Right lung (tissue), 5 donors: Measurements from ENCODE around the gene EXOC4. TPM values are rescaled to one million over a fixed set of nuclear protein-coding genes. Genes with fewer than 3 reads are reported as not detected.

Experiments
- DNase-seq, 2 donors: peaks; one replicate each; pipeline ENCODE4 v3.0.0-alpha.2; 2013
- polyA plus RNA-seq, 5 donors: library from polyadenylated mRNA; unstranded; fragments of 120-200 nt; gene quantifications; one replicate each; pipeline versions ENCODE4 v1.2.1 to v1.2.3, GENCODE V29; 2013; ENCODE audit warnings: inconsistent platforms in 1 of 5, low replicate concordance in 1 of 5; ENCODE audit not compliant: insufficient read length in 5 of 5, insufficient read depth in 1 of 5

The EXOC4 gene
- polyA plus RNA-seq, 5 donors = 44.0 to 67.8 (median 61.9) TPM

DNA sequence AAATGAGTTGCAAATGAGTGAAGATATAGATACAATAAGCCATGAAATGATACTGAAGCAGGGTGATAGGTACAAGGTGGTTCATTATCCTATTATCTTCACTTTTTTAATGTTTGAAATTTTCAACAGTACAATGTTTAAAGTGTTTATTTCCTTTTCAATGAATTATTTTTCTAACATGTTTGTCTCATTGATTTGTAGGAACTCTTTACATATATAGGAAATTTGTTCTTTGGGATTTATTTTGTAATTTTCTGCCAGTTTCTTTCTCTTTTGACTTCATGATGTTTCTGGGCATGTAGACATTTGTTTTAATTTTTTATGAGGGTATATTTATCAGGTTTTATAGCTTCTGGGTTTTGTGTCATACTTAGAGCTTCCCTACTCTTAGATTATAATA lies 108.9 kb downstream of the EXOC4 start:
- DNase-seq = no peak

DNA sequence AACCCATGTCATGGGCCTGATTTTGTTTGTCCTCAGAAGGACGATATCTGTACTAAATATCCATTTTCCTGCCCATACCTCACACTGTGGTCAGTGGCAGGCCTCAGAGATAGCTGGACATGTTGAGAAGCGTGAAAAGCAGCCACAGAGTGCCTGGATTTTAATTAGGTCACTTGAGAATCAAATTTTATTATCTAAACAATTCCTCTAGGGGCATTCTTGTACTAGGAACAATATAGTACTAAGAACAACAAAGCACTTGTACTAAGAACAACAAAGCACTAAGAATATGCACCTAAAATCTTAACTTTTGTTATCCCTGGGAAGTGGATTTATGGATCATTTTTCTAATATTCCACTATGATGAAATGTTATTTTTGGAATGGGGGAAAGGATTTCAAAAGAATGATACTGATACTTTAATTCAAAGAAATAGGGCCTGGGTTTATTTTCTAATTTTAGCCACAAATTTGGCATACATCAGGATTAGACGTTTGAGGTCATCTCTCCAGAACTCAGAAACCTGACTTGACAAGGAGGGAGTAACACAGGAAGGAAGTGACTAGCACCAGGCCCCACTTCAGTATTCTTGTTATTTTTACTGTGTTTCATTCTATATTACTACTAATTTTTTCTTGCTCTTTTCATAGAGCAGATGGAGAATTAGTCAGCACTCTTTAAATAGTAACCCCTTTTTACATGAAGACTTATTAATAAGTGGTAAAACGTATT lies 112.2 kb downstream of the EXOC4 start:
- no peak for DNase-seq

DNA sequence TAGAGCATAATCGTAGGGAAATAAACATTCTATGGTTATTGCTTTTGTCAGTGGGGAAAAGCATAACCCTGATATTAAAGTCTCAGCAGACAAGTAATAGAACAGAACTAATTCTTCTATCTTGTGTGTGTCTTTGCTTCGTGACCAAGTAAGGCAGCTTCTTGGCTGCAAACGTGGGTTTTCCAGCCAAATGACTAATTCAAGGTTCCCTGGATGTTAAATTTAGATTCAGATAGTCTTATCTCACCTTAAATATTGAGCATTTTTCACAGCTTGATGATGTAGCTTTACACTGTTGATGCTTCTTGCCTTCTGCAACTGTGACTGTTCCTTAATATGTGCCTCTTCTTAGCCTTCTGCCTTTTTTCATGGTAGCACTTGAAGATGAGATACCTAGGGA lies 113.0 kb downstream of the EXOC4 start:
- DNase-seq = no peak

DNA sequence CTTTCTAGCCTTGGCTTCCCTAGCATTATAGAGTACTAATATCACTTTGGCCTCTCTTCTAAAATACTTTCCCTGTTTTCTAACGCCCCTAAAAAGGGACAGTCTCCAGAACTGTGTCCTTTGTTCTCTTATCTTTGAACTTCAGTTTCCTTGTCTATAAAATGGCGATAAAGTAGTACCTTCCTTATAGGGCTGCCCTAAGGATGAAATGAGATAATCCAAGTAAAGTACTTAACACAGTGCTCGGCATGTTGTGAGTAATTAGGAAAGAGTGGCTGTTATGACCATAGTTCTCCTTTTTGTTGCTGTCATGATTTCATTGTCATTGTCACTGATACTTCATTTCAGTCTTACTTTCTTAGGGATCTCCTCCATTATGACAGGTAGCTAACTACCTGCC lies 114.7 kb downstream of the EXOC4 start:
- no peak for DNase-seq

DNA sequence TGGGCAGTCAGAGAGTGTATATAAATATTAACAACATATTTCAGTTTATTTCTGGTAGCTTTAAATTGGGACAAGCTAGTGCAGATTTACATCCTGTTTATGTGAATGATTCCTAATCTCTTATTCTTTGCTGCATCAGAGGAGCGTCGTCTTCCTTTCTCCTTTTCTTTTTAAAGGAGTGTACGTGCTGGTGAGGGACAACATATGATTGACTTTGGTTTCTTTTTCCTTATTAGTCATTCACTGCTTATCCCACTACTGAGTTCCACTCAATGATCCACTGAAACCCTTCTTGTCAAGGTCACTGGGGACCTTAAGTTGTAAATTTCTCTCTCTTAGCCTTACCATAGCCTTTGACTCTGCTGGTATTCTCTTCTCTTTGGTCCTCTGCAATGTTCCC lies 116.3 kb downstream of the EXOC4 start:
- no peak for DNase-seq

DNA sequence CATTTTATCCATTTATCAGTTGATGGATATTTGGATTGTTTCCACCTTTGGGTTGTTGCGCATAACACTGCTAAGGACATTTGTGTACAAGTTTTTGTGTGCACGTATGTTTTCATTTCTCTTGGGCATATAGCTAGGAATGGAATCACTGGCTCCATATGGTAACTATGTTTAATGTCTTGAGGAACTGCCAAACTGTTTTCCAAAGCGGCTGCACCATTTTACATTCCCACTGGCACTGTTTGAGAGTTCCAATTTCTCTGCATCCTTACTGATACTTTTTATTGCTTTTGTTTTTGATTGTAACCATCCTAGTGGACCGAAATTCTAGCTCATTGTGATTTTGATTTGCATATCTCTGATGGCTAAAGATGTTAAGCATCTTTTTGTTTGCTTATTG lies 118.7 kb downstream of the EXOC4 start:
- no peak for DNase-seq

DNA sequence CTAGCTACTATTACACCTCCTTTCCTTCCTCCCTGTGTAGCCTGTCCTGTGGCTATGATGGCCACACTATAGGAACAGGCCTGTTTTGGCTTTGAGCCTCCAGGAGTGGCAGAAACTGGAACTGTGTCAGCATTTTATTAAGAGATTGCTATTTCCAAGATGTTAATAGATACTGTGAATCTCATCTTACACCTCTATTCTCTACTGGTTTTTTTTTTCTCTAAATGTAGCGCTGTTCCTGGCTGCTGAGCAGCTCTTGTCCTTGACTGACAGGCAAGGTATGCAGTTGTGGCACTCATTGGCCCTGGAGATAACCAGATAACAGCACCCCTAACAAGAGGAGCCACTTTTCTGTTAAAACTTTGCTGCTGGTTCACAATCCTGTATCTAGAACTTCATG lies 119.5 kb downstream of the EXOC4 start:
- DNase-seq = no peak

DNA sequence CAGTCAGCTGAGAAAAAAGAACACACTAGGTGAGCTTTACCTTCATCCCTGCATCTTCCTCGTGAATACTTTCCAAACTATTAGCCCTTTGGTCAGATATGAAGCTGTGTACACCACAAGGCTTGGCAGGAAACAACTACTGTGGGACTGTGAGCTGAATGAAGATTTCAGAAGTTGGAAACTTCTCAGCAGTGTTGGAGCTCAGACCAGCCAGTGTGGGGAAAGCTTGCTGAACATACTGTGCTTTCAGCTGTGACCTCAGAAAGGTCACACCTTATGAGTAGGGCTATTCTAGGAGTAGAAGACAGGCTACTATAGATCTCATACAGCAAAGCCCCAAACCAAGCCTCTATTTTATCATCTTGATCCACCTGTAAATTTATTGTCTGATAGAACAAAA lies 123.6 kb downstream of the EXOC4 start:
- no peak for DNase-seq

DNA sequence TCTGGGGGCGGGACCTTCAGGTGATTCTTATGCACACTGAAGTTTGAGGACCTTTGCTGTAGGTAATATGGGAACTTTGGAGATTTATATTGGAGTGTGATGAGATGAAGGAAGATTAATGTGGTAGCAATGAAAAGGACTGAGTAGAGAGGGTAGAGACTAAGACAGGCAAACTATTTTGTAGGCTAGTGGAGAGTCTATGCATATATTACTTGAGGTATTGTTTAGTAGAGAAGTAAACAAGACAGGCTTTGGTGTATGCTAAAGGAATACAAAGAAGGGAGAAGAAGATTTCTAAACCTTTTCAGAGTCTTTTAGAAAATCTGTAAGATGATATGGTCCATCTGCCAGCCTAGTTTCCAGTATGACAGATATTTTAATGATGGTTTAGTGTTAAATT lies 129.1 kb downstream of the EXOC4 start:
- no peak for DNase-seq

DNA sequence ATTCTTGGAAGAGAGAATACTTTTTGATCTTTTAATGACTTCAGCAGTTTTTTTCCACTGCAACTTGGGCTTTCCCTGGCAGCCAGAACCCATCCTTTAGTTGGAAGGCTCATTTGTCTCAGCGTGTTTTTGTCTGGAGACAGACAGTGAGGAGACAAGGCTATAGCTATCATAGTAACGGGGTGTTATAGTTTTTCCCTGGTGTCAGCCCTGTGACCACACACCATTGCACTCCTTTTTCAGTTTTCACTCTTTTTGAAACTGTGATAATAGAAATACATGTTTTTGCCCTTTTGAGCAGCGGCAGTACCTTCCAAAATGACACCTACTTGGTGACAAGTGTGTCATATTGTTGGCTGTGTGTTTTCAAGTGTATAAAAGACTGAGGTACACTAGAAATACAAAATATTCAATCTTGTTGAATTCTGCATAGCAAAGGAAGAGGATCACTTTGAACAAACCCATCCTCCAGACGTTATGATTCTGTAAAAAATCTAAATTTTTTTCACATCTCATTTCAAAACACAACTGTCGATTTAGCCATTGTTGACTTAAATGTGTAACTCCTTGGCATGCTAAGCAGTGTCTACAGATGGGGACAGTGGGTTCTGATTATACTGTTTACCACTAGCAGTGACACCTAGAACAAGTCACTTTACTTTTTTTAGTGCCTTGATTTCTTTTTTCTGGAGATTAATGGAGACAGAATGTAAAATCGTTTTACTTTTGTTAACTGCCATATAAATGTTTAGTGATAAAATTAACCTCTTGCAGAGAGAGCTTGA lies 130.1 kb downstream of the EXOC4 start:
- DNase-seq = no peak

DNA sequence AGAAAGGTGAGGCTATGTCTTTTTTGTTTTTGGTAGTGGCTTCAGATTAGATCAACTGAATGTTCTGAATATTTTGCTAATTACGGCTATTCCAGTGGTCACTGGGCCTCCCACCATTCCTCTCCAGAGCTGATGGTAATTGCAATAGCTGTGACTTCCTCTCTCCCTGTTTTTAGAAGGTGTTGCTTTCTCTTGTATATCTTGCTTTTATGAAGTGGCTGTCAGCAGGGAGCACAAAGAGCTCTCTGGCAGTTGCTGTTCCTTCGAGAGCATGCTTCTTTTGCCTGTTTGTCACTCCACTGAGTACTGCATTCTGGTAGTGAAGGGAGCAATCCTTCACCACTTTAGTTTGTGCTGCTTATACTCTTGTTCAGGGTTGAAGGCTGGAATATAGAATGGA lies 133.3 kb downstream of the EXOC4 start:
- DNase-seq = no peak

DNA sequence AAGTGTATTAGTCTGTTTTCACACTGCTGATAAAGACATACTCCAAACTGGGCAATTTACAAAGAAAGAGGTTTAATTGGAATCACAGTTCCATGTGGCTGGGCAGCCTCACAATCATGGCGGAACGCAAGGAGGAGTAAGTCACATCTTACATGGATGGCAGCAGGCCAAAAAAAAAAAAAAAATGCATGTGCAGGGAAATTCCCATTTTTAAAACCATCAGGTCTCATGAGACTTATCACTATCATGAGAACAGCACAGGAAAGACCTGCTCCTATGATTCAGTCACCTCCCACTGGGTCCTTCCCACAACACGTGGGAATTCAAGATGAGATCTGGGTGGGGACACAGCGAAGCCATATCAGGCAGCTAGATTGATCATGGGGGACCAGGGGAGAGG lies 136.8 kb downstream of the EXOC4 start:
- DNase-seq = no peak

DNA sequence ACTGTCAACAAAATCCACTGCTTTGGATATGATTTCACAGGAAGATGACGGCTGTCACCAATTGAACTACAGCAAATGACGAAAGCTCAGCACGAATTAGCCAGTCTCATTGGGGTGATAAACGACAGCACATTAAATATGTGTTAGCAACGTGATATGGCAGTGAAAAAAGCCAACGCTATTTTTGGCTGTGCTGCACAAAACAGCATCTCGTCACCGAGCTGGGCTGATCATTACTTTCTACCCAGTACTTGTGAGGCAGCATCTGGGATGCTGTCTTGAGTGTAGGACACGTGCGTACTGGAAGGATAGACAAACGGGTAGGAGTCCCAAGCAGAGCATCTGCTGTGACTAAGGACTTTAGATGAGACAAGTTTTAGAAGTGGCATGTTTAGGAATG lies 138.3 kb downstream of the EXOC4 start:
- DNase-seq = no peak

DNA sequence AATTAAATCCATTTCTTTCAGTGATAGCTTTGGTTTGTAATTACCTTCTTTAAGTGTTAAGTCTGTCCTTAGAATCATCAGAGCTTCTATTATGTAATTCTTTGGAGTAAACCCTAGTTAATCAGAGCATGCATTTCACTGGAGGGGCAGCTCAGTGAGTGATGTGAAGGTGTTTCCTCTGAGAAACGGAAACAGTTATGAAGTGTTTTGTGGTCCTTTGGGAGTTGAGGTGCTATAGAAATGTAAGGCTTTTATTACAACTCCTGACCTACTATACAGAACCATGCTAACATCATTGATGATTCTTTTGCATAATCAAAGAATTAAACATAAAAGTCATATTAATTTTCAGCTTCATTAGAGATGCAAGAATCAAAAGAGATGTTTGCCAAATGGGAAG lies 141.5 kb downstream of the EXOC4 start:
- DNase-seq = no peak

DNA sequence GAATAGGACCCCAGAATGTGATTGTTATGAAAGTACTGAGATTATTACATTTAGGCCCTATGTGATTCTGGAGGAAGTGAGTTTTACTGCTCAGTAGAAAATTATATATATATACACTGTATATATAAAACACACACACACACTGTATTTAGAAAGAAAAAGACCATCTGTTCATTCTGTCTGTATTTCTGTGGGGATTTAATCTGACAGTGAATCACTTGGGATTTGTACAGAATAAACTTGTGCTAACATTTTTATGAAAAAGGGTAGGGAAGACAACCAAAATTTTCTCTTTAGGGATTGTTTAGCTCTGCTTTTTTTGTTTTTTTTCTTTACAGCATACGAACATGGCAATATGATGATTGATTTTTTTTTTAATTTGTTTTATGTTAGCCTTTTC lies 142.7 kb downstream of the EXOC4 start:
- DNase-seq = no peak

DNA sequence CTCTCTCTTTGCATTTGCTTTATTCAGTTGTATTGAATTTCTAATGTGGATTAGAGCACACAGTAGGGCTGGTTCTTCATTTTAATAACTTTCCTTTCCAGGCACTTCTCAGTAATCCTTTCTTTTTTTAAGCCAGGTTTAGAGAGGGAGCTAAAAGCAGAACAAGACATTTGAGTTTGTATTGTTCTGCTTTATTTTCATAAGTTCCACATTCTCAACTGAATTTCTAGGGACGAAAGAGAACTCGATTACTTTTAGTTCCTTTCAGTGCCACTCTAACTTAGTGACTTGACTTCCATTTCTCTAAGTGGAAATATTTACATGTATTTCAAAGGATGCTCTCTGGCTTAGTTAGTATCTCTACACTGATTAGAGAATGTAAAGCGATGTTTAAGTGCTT lies 145.6 kb downstream of the EXOC4 start:
- no peak for DNase-seq

DNA sequence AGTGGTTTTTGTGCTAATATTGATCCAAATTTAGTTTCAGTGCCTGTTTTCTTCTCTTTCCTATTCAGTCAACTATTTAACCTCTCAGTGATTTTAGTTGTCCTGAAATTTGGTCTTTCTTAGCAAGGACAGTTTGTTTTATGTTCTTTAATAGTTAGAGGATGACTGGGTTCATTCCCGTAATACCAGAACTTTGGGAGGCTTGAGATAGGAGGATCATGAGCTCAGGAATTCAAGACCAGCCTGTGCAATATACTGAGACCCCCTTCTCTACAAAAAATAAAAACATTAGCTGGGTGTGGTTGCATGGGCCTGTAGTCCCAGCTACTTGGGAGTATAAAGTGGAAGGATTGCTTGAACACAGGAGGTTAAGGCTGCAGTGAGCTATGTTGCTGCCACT lies 148.3 kb downstream of the EXOC4 start:
- DNase-seq = no peak

DNA sequence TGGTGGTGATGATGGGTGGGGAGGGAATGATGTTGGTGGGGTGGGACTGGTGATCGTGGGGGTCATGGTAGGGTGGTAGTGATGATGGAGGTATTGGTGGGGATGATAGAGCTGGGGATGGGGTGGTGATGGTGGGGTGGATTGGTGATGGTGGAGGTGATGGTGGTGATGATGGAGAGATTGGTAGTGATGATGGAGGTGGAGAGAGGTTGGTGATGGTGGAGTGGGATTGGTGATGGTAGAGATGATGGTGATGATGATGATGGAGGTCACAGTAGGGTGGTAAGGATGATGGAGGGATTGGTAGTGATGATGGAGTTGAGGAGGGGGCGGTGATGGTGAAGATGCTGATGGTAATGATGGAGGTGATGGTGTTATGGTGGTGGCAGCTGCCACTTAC lies 155.3 kb downstream of the EXOC4 start:
- DNase-seq = no peak

DNA sequence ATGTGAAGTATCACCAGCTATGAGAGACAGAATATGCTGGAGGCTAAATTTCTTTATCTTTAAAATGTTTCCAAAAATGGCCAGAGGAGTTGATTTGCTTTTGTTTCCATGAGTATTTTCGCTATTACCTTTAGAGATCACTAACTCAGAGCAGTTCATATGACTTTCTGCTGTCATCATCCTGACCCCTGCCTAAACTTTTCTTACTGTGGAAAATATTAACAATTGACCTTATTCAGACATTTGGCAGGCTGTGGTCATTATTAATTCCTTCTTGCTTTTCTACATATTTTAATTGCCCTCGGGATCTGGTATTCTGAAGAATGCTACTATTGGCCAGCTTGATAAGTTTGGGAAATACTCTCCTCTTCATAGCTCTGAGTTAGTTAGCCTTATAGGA lies 156.5 kb downstream of the EXOC4 start:
- no peak for DNase-seq

DNA sequence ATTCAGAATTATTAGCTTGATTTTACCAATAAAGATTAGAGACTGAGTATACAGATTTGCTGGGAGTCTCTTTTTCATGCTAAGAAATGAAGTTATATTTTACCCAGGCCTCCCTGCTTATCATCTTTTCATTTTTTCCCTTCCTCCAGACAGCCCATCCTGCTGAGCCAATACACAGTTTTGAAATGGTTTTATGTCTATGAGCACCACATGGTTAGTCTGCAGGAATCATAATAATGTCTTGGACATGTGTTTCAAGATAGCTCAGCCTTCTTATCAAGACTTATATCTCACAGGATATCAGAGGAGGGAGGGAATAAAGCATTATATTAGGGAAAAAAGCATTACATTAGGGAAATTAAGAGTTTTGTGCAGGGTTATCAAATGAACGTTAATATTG lies 157.1 kb downstream of the EXOC4 start:
- DNase-seq = no peak

DNA sequence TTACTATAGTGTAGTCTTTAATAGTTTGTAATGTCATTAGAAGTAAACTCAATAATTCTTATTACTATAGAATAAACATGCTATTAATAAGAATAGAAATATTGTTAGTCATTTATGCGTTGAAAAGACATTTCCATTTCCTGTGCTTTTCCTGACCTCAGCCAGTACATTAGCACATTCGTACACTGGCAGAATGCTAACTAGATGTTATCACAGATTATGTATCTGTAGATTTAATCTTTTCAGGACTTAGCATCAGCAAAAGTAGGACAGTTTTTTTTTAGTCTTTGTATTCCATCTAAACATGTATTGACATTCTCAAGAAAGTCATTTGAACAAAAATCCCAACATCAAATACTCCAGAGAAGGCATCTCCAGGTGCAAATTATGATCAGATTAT lies 158.5 kb downstream of the EXOC4 start:
- no peak for DNase-seq

DNA sequence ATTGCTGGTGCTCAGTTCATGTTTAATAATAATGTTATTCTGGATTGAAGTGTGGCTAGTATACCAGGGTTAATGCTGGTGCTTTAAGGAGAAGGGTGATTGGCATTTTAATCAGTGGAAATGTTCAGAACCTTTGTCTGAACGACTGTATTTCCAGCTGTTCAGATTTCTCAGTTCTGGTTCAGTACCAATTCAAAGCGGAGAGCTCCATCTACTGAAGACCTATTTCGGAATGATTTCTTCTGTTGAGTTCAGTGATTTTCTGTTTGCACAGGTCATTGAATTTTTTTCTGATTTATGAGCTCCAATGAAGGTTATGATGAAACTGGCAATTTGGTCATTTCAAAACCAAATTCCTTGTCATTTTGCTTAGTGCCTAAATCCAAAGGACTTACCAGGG lies 160.1 kb downstream of the EXOC4 start:
- DNase-seq = no peak

DNA sequence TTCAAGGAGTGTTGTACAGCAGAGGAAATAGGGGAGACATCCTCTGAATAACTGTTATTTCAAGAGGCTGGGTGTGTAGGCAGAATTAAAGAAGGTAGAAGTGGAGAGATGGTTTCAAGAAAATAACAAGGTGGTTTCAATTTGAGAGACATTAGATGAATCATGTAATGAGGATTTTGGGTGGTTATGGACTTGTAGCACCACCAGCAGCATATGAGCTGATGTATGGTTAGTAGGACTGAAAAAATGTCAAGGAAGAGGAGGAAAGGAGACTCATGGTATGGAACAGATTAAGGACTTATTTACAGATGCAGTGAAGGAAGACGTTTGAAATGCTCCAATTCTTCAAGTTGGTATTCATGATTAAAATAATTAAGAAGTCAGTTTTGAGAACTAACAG lies 166.2 kb downstream of the EXOC4 start:
- DNase-seq = no peak

DNA sequence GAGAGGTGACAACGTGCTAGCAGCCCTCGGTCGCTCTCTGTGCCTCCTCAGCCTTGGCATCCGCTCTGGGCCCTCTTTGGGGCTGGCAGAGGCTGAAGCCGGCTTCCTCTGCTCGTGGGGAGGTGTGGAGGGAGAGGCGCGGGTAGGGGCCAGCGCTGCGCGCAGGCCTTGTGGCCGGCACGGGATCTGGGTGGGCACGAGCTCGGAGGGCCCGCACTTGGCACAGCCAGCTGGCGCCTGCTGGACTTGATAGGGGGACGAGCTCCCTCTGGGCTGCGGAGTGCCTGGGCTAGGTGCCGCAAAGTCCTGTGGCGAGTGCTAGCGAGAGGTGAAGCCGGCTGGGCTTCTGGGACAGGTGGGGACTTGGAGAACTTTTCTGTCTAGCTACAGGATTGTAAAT lies 170.7 kb downstream of the EXOC4 start:
- DNase-seq = no peak
